Measurements from ENCODE around the gene FANCI. TPM values are rescaled to one million over a fixed set of nuclear protein-coding genes. Genes with fewer than 3 reads are reported as not detected.
A peak's percentile ranks its signal among the peaks of the same experiment; 100 is the strongest.

FANCI gene
- total and polyA plus RNA-seq, 10 donors, result 4.4 to 19.4 (median 13.7) TPM

DNA sequence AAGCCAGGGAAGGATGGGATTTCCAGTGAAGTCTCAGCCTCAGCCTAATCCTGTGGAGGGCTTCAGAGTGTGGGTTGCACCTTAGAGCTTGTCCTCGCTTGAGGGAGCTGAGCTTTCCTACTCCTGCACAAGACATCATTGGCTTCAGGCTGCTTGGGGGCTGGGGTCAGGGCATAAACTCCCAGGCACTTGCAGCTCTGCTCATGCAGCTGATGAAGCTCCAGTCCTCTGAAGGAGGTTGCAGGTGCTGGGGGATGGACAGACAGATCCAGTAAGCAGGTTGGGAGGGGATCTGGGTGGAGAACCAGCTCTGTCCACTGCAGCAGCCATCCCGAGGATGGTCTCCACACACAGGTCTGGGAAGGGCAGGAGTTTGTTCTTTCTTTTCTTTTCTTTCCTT is 110.2 kb downstream of the FANCI start:
- TF ChIP-seq, protein P1, sequence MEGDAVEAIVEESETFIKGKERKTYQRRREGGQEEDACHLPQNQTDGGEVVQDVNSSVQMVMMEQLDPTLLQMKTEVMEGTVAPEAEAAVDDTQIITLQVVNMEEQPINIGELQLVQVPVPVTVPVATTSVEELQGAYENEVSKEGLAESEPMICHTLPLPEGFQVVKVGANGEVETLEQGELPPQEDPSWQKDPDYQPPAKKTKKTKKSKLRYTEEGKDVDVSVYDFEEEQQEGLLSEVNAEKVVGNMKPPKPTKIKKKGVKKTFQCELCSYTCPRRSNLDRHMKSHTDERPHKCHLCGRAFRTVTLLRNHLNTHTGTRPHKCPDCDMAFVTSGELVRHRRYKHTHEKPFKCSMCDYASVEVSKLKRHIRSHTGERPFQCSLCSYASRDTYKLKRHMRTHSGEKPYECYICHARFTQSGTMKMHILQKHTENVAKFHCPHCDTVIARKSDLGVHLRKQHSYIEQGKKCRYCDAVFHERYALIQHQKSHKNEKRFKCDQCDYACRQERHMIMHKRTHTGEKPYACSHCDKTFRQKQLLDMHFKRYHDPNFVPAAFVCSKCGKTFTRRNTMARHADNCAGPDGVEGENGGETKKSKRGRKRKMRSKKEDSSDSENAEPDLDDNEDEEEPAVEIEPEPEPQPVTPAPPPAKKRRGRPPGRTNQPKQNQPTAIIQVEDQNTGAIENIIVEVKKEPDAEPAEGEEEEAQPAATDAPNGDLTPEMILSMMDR (IDR thresholded peaks at IDR 0.05 in 8 of 11, conservative IDR thresholded peaks at IDR 0.05 in 3 of 11), result no peak
- TF ChIP-seq POLR2A (IDR thresholded peaks at IDR 0.05), result no peak
- no peak for TF ChIP-seq POLR2AphosphoS5 (IDR thresholded peaks at IDR 0.05)
- Histone ChIP-seq H3K4me1 (peaks cover 7 to 9% (median 8%) of the 10 kb centered on the region in 6 donors), H3K9me3 (no peaks in the 10 kb centered on the region), H3K4me3 (no peak overlapping the region), H3K36me3 (no peaks in the 10 kb centered on the region), H3K27me3 (replicated peaks in 1 of 7) (peaks cover 0 to 81% (median 39%) of the 10 kb centered on the region in 7 donors), H3K27ac (no peak overlapping the region)
- peak; percentile 15 for DNase-seq
- WGBS, 5 donors, result 50 to 82% (median 73%) methylated on average over 1 to 2 of the region's 2 CpGs
- intact Hi-C loops (cut with DNase I; ENCODE audit: low total_unique reads), result loop anchor here (10.0 kb wide), 1 partner anchor 201 kb away; no protein-coding TSS in a partner anchor

DNA sequence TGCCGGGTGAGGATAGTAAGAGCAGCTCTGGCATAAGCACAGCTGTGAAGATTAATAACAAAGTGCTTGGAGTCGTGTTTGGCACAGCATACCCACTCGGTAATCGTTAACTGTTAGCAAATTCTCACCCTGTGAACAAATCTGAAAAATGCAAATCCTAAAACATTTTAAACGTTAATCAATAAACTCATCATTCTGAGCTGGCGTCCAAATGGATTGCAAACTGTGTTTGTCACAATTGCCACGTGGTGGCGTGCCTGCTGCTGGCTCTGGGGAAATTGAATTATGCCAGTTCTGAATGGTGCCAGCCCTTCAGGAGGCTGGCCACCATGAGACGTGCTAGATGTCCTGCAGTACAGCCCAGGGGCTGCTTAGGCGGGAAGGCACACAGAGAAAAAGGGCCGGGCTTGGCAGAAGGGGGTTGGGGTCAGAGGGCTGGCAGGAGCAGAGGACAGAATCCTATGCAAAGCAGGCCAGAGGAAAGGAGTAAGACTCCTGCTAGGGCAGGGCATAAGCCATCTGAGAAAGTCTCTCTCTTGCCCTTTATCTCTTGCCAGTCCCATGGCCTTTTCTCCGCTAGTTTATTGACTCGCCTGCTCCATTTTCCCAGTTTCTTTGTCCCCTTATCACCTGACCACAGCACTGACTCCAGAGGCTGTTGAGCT is 113.0 kb downstream of the FANCI start:
- peak; percentile 40 for DNase-seq
- Histone ChIP-seq H3K9me3 (no peaks in the 10 kb centered on the region), H3K27me3 (replicated peaks in 1 of 7) (peaks cover 10 to 97% (median 67%) of the 10 kb centered on the region in 7 donors), H3K36me3 (no peaks in the 10 kb centered on the region), H3K27ac (no peak overlapping the region), H3K4me3 (no peak overlapping the region), H3K4me1 (peaks cover 13 to 30% (median 18%) of the 10 kb centered on the region in 6 donors)
- intact Hi-C loops (cut with DNase I; ENCODE audit: low total_unique reads), result loop anchor here (5.0 to 10.0 kb wide), 2 partner anchors 116 to 198 kb away; no protein-coding TSS in a partner anchor
- TF ChIP-seq POLR2A (IDR thresholded peaks at IDR 0.05) (no peak), POLR2AphosphoS5 (IDR thresholded peaks at IDR 0.05) (no peak)
- TF ChIP-seq, protein P1 (IDR thresholded peaks at IDR 0.05 in 8 of 11, conservative IDR thresholded peaks at IDR 0.05 in 3 of 11), result peak in 2 of 11 experiments; percentile 9 to 14
- WGBS, 5 donors, result 35 to 42% (median 37%) methylated on average over 12 to 13 of the region's 13 CpGs

DNA sequence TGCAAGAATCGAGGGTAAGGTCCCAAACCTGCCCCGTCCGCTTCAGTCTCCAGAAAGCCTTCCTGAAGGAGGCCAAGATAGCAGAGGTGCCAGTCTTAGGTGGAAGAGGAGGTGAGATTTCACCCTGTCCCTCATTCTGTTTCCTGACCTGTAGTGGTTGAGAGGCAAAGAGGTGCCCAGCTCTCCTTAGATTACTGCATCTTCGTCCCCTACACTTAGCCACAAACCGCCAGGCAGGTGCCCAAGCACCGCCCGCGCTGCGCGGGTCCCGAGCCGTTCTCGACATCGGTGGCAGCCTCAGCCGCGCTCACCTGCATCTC is 114.6 kb downstream of the FANCI start:
- TF ChIP-seq, protein P1 (IDR thresholded peaks at IDR 0.05 in 8 of 11, conservative IDR thresholded peaks at IDR 0.05 in 3 of 11), result peak in 1 of 11 experiments; percentile 100
- TF ChIP-seq POLR2A (IDR thresholded peaks at IDR 0.05) (no peak), POLR2AphosphoS5 (IDR thresholded peaks at IDR 0.05) (no peak)
- H3K9me3 ChIP-seq, result no peaks in the 10 kb centered on the region

DNA sequence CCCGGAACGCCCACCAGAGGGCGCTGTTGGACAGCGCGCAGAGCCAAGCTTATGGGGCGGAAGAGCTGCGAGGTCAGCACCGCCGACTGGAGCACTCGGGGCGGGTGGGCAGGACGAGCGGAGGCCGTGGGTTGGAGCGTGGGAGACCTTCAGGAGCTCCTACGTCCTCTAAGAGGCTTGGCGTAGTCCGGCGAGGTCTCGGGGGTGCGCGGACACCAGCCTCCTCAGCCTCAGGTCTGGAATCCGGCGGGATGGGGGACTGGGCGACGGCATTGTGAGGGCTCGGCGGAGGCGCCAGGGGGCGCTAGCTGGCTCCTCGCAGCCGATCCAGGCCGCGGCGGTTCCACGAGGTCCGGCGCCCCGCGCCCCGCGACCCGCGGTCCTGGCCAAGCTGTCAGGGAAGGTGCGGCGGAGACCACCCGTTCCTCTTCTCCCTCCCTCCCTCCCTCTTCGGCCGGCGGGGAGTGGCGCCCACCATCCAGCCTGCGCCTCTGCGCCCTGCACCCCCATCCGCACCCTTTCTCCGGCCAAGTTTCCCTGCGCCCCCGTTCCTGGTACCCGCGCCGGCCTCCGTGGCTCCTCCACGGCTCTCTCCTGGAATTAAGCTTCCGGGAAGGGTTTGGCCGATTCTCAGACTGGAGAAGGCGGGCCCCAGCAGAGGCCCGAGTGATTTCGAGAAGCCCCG is 115.1 kb downstream of the FANCI start:
- WGBS, 5 donors, result 3 to 7% (median 5%) methylated on average over 41 to 68 of the region's 68 CpGs
- H3K27me3 ChIP-seq (replicated peaks in 1 of 7), result peaks cover 14 to 100% (median 88%) of the 10 kb centered on the region in 7 donors
- peak; percentile 97 for DNase-seq
- TF ChIP-seq POLR2A (IDR thresholded peaks at IDR 0.05) (no peak), POLR2AphosphoS5 (IDR thresholded peaks at IDR 0.05) (peak in 2 of 3 donors; percentile 51 to 64)
- TF ChIP-seq, protein P1 (IDR thresholded peaks at IDR 0.05 in 8 of 11, conservative IDR thresholded peaks at IDR 0.05 in 3 of 11), result peak; percentile 72 to 100 (median 99)
- no peaks in the 10 kb centered on the region for H3K36me3 ChIP-seq
- H3K27ac ChIP-seq, result no peak overlapping the region
- peaks cover 13 to 52% (median 30%) of the 10 kb centered on the region in 6 donors for H3K4me1 ChIP-seq
- peak overlapping the region; percentile 35 to 78 (median 50) for H3K4me3 ChIP-seq
- no peaks in the 10 kb centered on the region for H3K9me3 ChIP-seq
- intact Hi-C loops (cut with DNase I; ENCODE audit: low total_unique reads), result loop anchor here (2.0 to 10.0 kb wide), 3 partner anchors 72 to 196 kb away; no protein-coding TSS in a partner anchor

More for the DNA sequence above, 114.6 kb downstream of the FANCI start:
- intact Hi-C loops (cut with DNase I; ENCODE audit: low total_unique reads), result loop anchor here (2.0 to 10.0 kb wide), 3 partner anchors 72 to 196 kb away; no protein-coding TSS in a partner anchor
- DNase-seq, result no peak
- WGBS, 5 donors, result 6 to 25% (median 7%) methylated on average over 5 to 16 of the region's 16 CpGs
- Histone ChIP-seq H3K27ac (no peak overlapping the region), H3K4me1 (peaks cover 13 to 46% (median 30%) of the 10 kb centered on the region in 6 donors), H3K27me3 (replicated peaks in 1 of 7) (peaks cover 14 to 100% (median 83%) of the 10 kb centered on the region in 7 donors), H3K36me3 (no peaks in the 10 kb centered on the region), H3K4me3 (peak overlapping the region in 7 of 8 donors; percentile 35 to 78 (median 50))
